GM19193 (cell line): ENCODE measurements around the gene SCMH1.

Experiments
- POLR2A ChIP-seq: IDR thresholded peaks from 4 replicates; pipeline ENCODE4 v1.6.1; 2011; ENCODE audit not compliant: insufficient read depth, insufficient read length; ENCODE audit errors: extremely low read depth

SCMH1 gene

GRCh38 chr1:41235893-41236292, 6.2 kb downstream of the SCMH1 start:
- no peak for TF ChIP-seq POLR2A

DNA sequence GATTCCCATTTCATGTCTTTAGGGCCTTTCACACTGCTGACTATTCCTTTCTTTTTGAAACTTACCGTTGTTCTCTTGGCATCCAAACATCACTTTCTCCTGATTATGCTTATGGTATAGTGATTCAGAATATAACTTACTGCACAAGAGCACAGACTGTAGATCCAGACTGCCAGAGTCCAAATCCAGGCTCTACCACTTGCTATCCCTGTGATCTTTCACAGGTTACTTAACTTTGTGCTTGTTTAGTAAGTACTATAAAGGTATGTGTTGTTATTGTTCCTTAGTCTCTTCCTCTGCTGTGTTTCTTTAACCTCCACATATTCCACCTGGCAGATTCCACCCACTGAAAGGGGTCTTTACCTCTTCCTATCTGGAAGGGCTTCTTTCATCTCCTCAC, 8.4 kb downstream of the SCMH1 start:
- TF ChIP-seq POLR2A: no peak

DNA sequence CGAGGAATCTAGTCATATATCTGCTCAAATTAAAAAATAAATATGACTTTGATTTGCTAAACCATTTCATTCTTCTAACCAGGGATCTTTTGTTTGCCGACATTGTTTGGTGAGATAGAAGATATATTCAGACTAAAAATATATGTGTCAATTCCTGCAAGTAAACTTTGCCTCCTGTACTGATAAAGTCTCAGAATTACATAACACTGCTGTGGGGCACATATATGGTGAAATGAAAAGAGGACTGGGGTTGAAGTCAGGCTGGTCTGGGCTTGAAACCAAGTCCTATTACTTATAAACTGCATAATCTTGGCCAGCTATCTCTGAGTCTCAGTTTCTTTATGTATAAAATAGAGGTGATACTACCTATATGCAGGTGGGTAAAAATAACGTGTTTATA, 9.8 kb downstream of the SCMH1 start:
- TF ChIP-seq POLR2A: no peak

DNA sequence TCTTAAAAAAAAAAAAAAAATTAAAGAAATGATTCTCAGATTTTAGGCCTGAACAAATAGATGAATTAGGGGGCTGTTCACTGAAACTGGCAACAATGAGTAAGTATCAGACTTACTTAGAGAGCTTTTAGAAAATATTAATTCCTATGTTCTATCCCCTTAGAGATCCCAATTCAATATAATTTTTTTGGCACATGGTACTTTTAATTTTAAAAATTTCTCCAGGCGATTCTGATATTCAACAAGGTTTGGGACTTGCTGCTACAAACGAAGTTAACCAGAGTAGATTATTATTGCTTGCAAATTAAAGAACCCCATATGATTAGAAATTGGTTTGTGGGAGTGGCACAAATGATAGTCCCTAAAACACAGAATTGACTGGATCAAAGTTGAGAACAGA, 11.4 kb downstream of the SCMH1 start:
- no peak for TF ChIP-seq POLR2A

DNA sequence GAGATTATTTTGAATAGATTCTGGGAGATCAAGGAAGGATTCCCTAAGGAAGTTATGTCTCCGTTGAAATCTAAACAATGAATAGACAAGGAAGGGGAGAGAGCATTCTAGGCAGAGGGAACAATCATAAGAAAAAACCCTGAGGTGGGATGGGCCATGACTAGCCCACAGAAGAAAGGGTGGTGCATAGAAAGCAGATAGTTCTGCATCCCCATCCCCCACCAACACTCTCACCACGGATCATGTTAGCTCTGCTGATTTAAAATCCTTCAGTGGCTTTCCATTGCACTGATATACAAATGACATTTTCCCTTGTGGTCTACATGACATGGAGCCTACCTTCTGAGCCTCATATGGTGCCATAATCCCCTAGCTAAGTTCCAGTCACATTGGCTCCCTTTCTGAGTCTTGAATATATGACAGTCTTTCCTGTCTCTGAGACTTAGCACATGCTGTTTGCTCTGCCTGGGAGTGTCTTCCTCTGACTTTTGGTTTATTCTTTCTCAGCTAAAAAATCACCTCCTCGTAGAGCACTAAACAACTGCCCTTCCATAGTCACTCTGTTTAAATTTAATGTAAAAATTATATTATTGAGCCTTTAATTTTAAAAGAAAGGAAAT, 15.2 kb downstream of the SCMH1 start:
- TF ChIP-seq POLR2A: no peak

DNA sequence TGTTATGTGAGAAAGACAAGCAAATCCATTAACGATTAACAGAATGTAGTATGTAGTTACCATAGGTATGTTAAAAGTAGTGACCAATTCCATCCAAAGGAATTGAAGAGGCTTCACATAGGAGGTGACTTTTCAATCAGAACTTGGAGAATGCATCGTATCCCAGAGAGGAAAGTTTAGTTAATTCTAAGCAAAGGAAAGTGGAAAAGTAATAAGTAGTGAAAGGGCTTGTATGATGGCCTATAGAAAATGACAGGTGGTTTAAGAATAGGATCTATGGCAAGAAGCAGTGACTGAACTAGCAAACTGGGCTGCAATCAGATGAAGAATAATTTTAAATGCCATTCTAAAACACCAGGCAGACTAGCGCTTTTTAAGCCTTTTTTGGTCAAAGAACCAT, 16.6 kb downstream of the SCMH1 start:
- TF ChIP-seq POLR2A: no peak

- no peak for TF ChIP-seq POLR2A
Measured at GRCh38 chr1:41222496-41222895, 19.6 kb downstream of the SCMH1 start.

DNA sequence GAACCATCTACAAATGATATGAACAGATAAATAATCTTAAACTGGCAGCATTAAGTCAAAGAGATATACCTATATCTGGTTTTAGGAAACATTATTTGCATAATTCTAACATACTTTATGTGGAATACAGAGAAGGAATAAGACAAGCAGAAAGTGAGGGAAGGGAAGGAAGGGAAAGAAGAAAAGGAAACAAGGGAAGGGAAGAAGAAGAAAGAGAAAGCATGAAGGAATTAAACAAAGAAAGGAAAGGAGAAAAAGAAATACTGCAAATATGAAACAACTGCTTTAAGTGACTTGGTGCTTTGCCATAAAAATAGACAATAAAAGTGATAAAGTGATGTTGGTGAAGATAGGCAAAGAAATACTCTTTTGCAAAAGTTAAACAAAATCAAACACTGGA, 20.1 kb downstream of the SCMH1 start:
- no peak for TF ChIP-seq POLR2A

GRCh38 chr1:41218152-41218551, 24.0 kb downstream of the SCMH1 start:
- no peak for TF ChIP-seq POLR2A

DNA sequence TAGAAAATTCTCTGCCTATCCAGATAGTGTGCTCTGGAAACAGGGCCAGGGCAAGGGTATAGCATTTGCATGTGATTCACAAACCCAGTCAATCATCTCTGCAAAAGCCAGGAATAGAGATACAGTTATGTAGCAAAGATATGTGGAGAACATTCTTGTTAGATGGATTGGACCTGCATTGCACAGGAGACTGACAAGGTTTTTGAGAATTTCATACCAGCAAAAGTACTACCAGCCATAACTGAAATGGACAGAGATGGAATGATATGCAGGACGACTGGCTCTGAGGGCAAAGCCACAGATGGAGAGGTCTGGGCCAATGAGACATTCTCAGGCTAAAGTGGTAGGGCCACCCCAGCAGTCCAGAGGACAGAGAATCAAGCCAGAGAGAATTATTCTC, 24.7 kb downstream of the SCMH1 start:
- TF ChIP-seq POLR2A: no peak

GRCh38 chr1:41215623-41216022, 26.5 kb downstream of the SCMH1 start:
- no peak for TF ChIP-seq POLR2A

DNA sequence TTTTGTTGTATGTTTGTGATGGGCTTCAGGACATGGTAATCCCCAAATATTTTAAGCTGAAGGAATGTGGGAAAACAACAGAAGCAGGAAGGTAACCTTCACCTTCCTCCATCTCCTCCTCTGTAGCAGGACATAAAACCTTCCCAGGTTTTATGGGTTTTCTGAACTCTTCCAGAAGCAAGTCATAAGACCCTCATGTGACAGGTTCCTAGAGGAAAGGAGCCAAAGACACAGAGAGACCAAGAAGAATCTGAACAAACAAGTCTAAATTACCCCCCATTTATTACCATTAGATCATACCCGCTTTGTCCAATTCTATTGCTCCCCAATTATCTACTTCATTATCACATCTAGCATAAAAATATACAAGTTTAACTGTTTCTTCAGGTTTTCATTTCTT, 28.8 kb downstream of the SCMH1 start:
- no peak for TF ChIP-seq POLR2A

DNA sequence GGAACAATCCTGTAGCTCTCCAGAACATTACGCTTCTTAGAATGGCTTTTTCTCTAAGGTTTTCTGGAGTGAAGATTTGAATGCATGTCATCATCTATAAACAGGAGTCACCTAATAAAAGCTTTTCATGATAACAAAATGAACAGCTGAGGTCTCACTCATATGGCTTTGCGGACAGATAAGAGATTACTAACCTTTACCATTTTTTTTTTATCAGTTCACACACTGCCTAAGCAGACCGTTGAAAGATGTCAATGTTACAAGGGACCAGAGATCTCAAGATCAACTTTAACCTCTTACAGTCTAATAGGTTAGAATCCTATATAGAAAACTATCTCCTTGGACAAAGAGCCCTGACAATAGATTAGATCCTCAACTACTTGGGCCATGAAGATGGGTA, 41.4 kb downstream of the SCMH1 start:
- TF ChIP-seq POLR2A: no peak

DNA sequence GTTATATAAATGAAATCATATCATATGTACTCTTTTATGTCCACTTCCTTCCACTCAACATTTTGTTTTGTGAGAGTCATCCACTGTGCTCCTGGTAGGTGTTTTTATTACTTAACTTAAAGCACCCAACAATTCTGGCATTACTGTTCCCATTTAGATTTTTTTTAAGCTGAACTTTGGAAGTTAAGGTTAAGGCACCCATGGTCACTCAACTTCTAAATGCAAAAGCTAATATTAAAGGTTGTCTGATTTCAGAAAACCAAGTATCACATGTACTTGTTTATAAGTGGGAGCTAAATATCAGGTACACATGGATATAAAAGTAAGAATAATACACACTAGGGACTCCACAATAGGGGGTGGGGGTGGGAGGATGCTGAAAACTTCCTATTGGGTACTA, 42.7 kb downstream of the SCMH1 start:
- TF ChIP-seq POLR2A: no peak

GRCh38 chr1:41192456-41193178, 49.5 kb downstream of the SCMH1 start:
- TF ChIP-seq POLR2A: no peak

- no peak for TF ChIP-seq POLR2A
Measured at GRCh38 chr1:41184446-41184845, 57.7 kb downstream of the SCMH1 start.

DNA sequence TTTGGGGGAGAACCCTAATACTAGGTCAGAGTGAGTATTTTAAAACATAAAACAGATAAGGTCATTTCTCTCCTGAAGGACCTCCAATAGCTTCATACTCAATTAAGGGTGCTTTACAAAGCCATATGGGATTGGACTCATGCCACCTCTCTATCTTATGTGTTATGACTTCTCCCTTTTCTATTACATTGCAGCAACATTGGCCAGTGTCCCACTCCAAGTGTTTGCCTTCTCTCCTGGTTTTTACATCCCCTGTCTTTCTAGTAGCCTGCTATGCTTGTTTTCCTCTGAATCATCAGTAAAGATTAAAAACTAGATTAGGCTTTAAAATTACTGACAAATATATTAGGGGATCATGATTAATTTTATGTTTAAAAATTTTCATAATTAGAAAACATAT, 66.6 kb downstream of the SCMH1 start:
- TF ChIP-seq POLR2A: no peak

DNA sequence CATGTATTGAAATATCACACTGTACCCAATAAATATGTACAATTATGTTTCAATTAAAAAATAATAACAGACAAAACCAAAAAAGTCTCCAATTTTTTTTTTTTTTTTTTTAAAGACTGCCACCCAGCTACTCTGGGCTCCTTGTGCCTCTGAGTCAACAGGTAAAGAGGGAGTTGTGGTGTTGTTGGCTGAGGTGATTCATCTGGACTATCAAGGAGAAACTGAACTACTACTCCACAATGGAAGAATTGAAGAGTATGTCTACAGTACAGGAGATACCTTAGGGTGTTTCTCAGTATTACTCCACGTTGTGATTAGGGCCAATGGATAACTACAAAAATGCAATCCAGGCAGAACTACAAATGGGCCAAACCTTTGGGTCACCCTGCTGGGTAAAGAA, 67.9 kb downstream of the SCMH1 start:
- TF ChIP-seq POLR2A: no peak

DNA sequence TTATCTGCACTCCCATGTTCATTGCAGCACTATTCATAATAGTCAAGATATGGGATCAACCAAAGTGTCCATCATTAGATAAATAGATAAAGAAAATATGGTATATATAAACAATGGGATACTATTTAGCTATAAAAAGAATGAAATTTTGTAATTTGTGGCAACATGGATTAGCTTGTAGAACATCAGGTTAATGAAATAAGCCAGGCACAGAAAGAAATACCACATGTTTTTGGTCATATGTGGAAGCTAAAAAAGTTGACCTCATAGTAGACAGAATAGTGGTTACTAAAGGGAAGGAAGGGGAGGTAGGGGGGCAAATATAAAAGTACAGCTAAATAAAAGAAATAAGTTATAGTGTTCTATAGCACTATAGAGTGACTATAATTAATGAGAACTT, 68.5 kb downstream of the SCMH1 start:
- TF ChIP-seq POLR2A: no peak
